HG03521 (cell line): ENCODE measurements around the gene GIMAP7.

ENCODE experiments used
- ATAC-seq: cut with Tn5 transposase; IDR thresholded peaks from one replicate; pipeline ENCODE4 v1.9.1; 2021; ENCODE audit warnings: mild to moderate bottlenecking, moderate library complexity; ENCODE audit not compliant: unreplicated experiment

The GIMAP7 gene

DNA sequence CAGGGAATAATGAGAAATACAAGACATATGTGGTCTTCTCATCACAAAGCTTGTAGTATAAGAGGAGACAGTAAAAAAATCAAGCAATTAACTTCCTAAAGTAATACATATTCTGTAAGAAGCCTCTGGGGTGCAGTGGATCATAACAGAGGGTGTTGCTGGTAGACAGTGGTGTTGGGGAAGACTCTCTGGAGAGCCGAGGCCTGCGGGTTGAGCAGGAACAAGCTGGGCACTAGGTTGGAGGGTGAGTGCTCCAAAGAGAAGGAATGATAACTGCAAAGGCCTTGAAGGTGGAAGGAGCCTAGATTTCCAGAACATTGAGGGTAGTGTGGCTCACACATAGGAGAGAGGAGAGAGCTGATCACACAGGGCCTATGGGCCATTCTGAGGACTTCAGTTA is 54.0 kb downstream of the GIMAP7 start:
- no peak for ATAC-seq

GRCh38 chr7:150569245-150569955 is 54.7 kb downstream of the GIMAP7 start:
- no peak for ATAC-seq
